GM21529 (cell line): ENCODE data around the gene C10orf67.
"Not testable (repeated sequence)": the region's sequence is repeated elsewhere in the genome, so short reads cannot be mapped to it uniquely, and the experiment has no call there.

ENCODE experiments used
- ATAC-seq: cut with Tn5 transposase; IDR thresholded peaks from one replicate; pipeline ENCODE4 v1.9.1; 2021; ENCODE audit not compliant: unreplicated experiment

C10orf67 gene

GRCh38 chr10:23326544-23327307 is 17.9 kb downstream of the C10orf67 start:
- no peak for ATAC-seq

GRCh38 chr10:23325132-23325531 is 19.5 kb downstream of the C10orf67 start:
- peak; percentile 90 for ATAC-seq

GRCh38 chr10:23324351-23324750 is 20.2 kb downstream of the C10orf67 start:
- no peak for ATAC-seq

- no peak for ATAC-seq
Observed at GRCh38 chr10:23322082-23322481, 22.5 kb downstream of the C10orf67 start.

- ATAC-seq, result no peak
Observed at GRCh38 chr10:23319835-23320234, 24.8 kb downstream of the C10orf67 start.

- ATAC-seq, result no peak
Observed at GRCh38 chr10:23318359-23318758, 26.2 kb downstream of the C10orf67 start.

GRCh38 chr10:23317416-23317815 is 27.2 kb downstream of the C10orf67 start:
- no peak for ATAC-seq

GRCh38 chr10:23316406-23316805 is 28.2 kb downstream of the C10orf67 start:
- no peak for ATAC-seq

GRCh38 chr10:23315966-23316365 is 28.6 kb downstream of the C10orf67 start:
- ATAC-seq, result no peak

GRCh38 chr10:23314835-23315239 is 29.8 kb downstream of the C10orf67 start:
- ATAC-seq, result no peak

- ATAC-seq, result no peak
Observed at GRCh38 chr10:23311034-23311433, 33.6 kb downstream of the C10orf67 start.

GRCh38 chr10:23310404-23310803 is 34.2 kb downstream of the C10orf67 start:
- no peak for ATAC-seq

- ATAC-seq, result not testable (repeated sequence)
Observed at GRCh38 chr10:23299961-23300360, 44.6 kb downstream of the C10orf67 start.

- no peak for ATAC-seq
Observed at GRCh38 chr10:23294638-23295247, 49.9 kb downstream of the C10orf67 start.

- no peak for ATAC-seq
Observed at GRCh38 chr10:23293973-23294590, 50.5 kb downstream of the C10orf67 start.

GRCh38 chr10:23293145-23293724 is 51.4 kb downstream of the C10orf67 start:
- peak; percentile 83 for ATAC-seq

- ATAC-seq, result no peak
Observed at GRCh38 chr10:23291551-23292334, 52.9 kb downstream of the C10orf67 start.

- ATAC-seq, result no peak
Observed at GRCh38 chr10:23284674-23285335, 59.8 kb downstream of the C10orf67 start.

- no peak for ATAC-seq
Observed at GRCh38 chr10:23284155-23284554, 60.4 kb downstream of the C10orf67 start.

- ATAC-seq, result no peak
Observed at GRCh38 chr10:23283680-23284079, 60.9 kb downstream of the C10orf67 start.
